Coronary artery (tissue), 2 donors: ENCODE measurements around the gene C6orf132.

ENCODE experiments used
- DNase-seq: peaks from one replicate; pipeline ENCODE4 v3.0.0-alpha.2; 2017; ENCODE audit warnings: low spot score
- H3K27ac ChIP-seq, 2 donors: fragments of 200-600 bp; sonication (generic); one replicate each; pipeline ENCODE4 v1.5.1; 2016 to 2019
- H3K4me3 ChIP-seq: fragments of 200-600 bp; sonication (generic); 2 replicates; pipeline ENCODE4 v1.5.1; 2016; ENCODE audit warnings: mild to moderate bottlenecking, moderate library complexity
- CTCF ChIP-seq: fragments of 200-600 bp; sonication (generic); IDR thresholded peaks from one replicate; pipeline ENCODE4 v1.5.1; 2019; ENCODE audit warnings: antibody characterized with exemption

Gene C6orf132

GRCh38 chr6:42051268-42051653 is 91.2 kb downstream of the C6orf132 start:
- H3K27ac ChIP-seq = no peak overlapping the region
- H3K4me3 ChIP-seq = peak overlapping the region; percentile 94
- no peak for TF ChIP-seq CTCF
- DNase-seq = no peak
